ENCODE results near the gene CPNE4.
"Not testable (repeated sequence)": the region's sequence is repeated elsewhere in the genome, so short reads cannot be mapped to it uniquely, and the experiment has no call there.

CPNE4 gene

GRCh38 chr3:131518680-131519079 lies 516.1 kb downstream of the CPNE4 start:
- no peak for DNase-seq

- no peak for DNase-seq
Observed at GRCh38 chr3:131505421-131505820, 529.4 kb downstream of the CPNE4 start.

- peak; percentile 20 for DNase-seq
Observed at GRCh38 chr3:131503320-131503635, 531.5 kb downstream of the CPNE4 start.

GRCh38 chr3:131502530-131503319 lies 532.1 kb downstream of the CPNE4 start, which contains the start of gene MRPL3:
TSS of gene MRPL3 (minus strand) at chr3:131502971. CDS start at chr3:131502821, 150 bp downstream.
- peak; percentile 97 for DNase-seq

GRCh38 chr3:131501949-131502348 lies 532.9 kb downstream of the CPNE4 start:
- no peak for DNase-seq

GRCh38 chr3:131494706-131495105 lies 540.1 kb downstream of the CPNE4 start:
- no peak for DNase-seq

GRCh38 chr3:131491775-131492174 lies 543.0 kb downstream of the CPNE4 start:
- no peak for DNase-seq

GRCh38 chr3:131491084-131491483 lies 543.7 kb downstream of the CPNE4 start:
- DNase-seq: no peak

- DNase-seq: not testable (repeated sequence)
Observed at GRCh38 chr3:131486545-131486944, 548.3 kb downstream of the CPNE4 start.

- DNase-seq: no peak
Observed at GRCh38 chr3:131485119-131485518, 549.7 kb downstream of the CPNE4 start.

- no peak for DNase-seq
Observed at GRCh38 chr3:131484496-131485111, 550.2 kb downstream of the CPNE4 start.
